Mucosa of gallbladder (tissue), 1 donor: ENCODE data around the gene SRMS. TPM values are rescaled to one million over a fixed set of nuclear protein-coding genes. Genes with fewer than 3 reads are reported as not detected.
"Not testable (repeated sequence)": the region's sequence is repeated elsewhere in the genome, so short reads cannot be mapped to it uniquely, and the experiment has no call there.

Experiments used
- DNase-seq: peaks from one replicate; pipeline ENCODE4 v3.0.0-alpha.2; 2020; ENCODE audit warnings: low spot score
- total RNA-seq: library from RNA; stranded (reverse); gene quantifications from one replicate; pipeline ENCODE4 v1.2.1, GENCODE V29; 2021
- donor health status: DM: no; HTN: no; CAD: no.

The SRMS gene
- total RNA-seq, 1 donor from 2014 or later, result not detected

DNA sequence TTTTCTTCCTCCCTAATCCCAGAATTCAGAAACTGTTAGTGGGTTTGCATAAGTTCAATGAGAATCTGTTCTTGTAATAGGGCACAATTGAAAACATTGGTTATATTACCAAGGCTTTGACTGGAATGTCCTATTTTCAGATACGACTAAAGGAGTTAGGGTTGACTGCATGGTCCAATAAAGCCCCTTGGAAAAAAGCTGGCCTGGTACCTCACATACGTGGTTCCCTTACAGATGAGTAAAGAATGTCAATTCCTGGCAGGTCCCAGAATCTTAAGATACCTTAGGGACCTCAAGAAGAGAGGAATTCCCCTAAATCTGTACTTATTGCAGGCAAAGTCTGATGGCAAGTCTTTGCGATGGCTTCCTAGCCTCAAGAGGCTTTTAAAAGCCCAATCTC, 22.4 kb downstream of the SRMS start:
- no peak for DNase-seq

DNA sequence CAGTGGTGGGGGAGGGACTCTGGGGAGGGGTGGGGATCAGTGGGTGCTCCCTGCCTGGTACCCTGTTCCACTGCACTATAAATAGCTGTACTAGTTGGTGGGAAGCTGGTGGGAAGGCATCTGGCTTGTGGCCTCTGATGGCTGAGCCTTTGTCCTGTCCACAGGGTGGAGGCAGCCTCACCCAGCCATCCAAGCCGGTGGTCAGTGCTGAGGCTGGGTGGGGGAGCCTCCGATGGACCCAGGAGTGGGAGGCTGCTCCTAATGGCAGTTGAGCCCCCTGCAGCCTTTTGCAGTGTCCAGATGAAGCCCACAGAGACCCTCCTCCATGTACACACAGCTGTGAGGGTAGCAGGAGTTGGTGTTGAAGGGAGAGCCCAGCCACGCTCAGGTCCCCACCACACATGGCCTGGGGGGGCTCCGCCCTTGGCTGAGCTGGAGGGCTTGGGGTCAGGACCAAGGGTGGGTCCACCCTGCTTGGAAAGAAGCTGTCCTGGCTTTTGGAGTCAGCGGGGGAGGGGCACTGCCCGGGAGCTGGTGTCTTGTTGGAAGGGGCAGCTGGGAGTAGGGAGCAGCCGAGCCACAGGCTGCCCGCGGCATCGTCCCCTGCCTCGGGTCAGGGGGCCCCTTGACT, 24.5 kb downstream of the SRMS start:
- no peak for DNase-seq

- no peak for DNase-seq
These were observed 25.3 kb downstream of the SRMS start for GRCh38 chr20:63522091-63522868.

- no peak for DNase-seq
These were observed 25.9 kb downstream of the SRMS start for GRCh38 chr20:63521602-63522001.

DNA sequence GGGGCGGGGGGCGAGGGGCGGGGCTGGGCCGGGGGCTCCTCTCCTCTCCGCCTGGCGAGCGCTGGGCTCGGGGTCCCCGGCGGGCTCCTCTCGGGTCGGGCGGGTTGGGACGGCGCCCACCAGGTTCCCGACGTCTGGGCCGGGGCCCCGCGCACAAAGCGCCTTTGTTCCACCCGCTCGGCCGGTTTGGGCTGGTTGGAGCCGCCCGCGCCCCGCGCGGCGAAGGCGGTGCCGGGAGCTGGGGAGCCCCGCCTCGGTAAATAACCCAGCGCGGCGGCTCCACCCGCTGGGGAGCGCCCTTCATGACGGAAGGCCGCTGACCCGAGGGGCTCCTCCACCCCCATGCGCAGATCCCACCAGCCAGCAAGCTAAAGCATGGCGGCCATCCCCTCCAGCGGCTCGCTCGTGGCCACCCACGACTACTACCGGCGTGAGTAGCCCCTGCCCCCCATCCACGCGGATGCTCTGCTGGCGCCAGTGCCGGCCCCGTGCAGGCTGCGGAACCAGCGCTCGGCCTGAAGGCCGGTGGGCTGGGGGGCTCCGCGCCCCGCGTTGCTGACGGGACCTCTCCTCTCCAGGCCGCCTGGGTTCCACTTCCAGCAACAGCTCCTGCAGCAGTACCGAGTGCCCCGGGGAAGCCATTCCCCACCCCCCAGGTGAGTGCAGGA, 26.5 kb downstream of the SRMS start:
- peak; percentile 86 for DNase-seq

DNA sequence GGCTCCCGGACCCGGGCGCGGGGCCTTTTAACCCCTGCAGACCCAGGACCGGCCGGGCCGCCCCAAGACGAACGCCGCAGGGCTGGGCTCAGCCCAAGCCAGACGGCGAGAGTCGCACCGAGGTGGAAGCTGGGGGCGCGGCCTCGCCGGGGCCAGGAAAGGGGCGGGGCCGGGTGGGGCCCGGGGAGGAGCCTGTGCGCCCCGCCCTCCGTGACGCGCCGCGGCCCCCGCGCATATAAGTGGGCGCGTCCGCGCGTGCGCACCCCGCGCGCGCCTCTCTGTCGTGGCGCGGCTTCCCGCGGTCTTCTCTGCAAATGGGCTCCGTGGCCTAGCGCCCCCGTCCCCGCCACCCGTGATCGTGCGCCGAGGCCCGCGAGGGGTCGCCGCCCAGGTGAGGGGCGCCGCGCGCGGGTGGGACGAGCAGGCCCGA, 27.0 kb downstream of the SRMS start, which contains the start of gene PPDPF:
Gene PPDPF (plus strand): TSS at position 262 of the 430 bp plus-strand sequence. CDS start 544 bp downstream, outside the sequence.
- DNase-seq, result peak; percentile 85

- no peak for DNase-seq
These were observed 27.7 kb downstream of the SRMS start for GRCh38 chr20:63519668-63520503.

DNA sequence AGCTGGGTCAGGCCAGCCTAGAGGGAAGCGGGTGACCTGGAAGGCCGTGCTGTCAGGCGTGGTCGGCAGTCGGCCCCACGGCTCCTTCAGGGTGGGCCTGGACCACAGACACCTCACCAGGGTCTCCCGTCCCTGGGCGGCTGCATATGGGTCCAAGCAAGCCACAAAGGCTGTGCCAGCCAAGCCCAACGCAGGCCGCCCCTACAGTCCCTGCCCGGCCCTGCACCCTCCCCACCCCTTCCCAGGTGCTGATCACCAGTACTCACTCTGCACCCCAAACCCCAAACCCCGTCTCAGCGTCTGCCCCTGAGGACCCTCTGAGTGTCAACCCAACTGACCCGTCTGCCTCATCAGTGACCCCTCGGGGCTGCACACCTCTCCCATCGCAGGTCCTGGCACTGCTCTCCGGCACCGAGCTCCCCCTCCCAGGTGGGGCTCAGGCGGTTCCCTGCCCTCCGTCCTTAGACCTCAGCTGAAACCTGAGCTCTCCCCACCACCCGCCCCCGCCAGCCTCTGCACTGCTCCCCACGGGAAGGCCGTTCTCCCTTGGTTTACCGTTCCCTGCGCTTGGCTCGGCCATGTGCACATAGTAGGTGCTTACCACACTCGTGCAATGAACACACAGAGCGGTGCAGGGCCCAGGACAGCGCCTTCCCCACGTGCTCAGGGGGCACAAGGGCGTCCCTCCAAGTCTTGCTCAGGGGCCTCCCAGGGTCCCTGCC, 28.4 kb downstream of the SRMS start:
- DNase-seq, result no peak

DNA sequence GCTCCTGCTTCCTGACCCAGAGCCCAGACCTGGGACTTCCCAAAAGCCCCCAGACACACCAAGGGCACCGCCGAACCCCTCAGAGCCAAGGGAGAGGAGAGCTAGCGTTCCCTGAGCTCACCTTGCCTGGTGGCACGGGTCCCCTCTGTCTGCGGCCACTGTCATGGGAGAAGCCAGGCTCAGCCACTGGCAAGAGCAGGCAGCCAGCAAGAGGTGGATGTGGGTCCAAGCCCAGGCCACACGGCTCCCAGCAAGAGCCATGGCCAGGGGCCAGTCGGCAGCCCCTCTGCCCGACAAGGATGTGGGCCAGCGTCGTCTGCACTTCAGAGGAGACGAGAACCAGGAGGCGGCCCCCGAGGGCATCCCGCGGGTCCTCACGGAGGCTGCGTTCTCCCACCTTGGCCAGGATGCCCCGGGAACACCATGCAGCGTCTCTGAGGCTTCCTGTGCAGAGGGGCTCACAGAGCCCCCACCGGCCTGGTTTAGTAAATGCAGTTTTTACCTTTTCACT, 29.1 kb downstream of the SRMS start:
- no peak for DNase-seq

DNA sequence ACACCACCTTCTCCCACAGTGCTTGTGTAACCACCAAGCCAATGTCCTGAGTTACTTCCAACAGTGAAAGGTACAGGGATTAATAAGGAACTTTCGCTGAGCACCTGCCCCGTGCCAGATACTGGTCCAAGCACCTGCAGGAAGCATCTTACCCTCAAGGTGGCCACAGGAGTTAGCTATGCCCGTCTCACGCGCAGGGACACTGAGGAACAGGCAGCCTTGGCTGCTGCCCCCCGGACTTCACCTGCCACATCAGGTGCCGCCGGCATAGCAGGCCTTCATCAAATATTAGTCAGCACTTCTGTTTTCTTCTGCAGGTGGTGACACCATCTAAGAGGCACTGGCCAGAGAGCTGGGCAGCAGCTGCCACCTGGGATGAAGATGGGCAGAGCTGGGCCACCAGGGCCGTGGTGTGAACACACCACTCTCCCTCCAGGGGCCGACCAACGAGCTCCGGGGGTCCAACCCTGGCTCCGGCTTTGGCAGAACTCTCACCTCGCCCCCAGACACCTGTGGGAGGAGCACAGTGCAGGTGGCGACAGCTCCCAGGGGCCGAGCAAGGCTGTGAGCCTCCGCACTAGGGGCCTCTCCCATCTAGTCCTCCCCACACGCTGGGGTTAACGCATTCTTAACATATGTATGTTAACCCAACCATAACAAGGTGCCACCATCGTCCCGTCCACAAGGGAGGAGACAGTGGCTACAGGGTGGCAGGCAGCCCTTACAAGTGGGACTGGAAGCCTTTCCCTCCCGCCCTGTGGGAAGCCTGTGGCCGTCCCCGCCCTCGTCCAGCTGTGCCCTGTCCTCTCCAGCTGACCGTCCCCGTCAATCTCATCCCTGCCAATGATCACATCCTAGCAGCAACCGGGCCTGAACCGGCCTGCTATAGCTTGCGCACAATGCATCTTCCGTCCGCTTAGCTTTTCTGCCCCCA, 29.9 kb downstream of the SRMS start:
- DNase-seq, result no peak

DNA sequence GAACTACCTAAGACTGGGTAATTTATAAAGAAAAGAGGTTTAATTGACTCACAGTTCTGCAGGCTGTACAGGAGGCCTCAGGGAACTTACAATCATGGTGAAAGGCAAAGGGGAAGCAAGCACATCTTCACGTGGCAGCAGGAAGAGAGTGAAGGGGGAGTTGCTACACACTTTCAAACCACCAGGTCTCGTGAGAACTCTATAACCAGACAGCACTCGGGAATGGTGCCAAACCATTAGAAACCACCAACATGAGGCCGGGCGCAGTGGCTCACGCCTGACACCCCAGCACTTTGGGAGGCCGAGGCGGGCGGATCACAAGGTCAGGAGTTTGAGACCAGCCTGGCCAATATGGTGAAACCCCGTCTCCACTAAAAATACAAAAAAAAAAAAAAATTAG, 33.0 kb downstream of the SRMS start:
- not testable (repeated sequence) for DNase-seq

DNA sequence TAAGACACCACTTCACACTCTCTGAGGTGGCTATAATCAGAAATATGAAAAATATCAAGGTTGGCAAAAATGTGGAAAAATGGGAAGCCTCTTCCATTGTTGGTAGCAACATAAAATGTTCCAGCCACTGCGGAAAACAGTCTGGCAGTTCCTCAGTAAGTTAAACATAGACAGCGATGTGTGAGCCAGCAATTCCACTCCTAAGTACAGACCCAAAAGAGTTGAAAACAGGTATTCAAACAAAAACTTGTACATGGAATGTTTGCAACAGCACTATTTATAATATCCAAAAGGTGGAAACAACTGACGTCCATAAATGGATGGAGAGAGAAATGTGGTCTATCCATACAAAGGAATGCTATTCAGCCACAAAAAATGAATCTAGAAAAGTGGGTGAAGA, 34.3 kb downstream of the SRMS start:
- no peak for DNase-seq

- no peak for DNase-seq
These were observed 38.4 kb downstream of the SRMS start for GRCh38 chr20:63509088-63509564.

DNA sequence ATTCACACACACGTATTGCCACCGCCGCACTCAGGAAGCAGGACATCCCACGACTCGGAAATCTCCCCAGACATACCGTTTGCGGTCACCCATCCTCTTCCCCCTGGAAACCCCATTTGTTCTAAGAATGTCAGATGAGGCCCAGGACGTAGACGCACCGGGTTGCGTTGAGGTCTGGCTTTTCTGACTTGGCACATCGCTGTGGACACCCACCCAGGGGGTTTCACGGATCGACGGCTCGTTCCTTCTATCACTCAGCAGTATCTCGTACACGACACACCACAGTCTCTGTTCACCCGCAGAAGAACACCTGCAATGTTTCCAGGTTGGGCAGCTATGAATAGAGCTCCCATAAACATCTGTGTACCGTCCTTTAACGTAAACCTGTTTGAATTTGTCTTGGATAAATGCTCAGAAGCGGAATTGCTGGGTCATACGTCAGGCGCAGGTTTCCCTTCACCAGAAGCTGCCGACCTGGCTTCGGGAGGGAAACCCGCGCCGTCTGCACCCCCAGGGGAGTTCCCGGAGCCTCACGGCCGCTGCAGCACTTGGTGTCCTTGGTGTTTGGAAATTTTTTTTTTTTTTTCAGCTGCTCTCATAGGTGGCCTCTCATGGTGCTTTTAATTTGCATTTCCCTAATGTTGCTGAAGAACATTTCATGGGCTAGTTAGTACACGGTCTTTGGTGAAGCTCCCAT, 39.3 kb downstream of the SRMS start:
- no peak for DNase-seq

DNA sequence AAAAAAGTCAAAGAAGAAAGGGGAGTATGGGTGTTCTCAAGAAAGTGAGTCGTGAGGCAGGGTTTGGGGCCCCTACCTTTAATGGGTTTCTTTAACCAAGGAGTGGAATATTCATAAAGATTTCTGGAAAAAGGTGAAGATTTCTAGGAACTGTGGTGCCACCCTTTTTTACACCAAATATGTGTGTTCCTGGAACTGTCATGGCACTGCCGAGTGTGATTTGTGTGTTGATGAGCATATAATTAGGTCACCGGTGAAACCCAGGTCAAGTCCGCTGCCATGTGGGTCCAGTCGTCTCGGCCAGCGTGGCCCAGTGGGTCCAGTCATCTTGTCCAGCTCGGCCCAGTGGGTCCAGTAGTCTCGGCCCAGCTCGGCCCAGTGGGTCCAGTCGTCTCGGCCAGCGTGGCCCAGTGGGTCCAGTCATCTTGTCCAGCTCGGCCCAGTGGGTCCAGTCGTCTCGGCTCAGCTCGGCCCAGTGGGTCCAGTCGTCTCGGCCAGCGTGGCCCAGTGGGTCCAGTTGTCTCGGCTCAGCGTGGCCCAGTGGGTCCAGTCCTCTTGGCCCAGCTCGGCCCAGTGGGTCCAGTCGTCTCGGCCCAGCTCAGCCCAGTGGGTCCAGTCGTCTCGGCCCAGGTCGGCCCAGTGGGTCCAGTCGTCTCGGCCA, 40.3 kb downstream of the SRMS start:
- DNase-seq, result no peak

- no peak for DNase-seq
These were observed 41.8 kb downstream of the SRMS start for GRCh38 chr20:63505723-63506122.

GRCh38 chr20:63505281-63505680, 42.3 kb downstream of the SRMS start:
- DNase-seq, result no peak

GRCh38 chr20:63504642-63505041, 42.9 kb downstream of the SRMS start:
- DNase-seq, result no peak
